DOHH2 (cell line): ENCODE measurements around the gene TGM4.
"Not testable (repeated sequence)": the region's sequence is repeated elsewhere in the genome, so short reads cannot be mapped to it uniquely, and the experiment has no call there.

Experiments used
- H3F3A ChIP-seq: fragments of 200-600 bp; sonication (generic), shearing (Covaris generic); 2 replicates; pipeline ENCODE4 v1.6.0; 2016; ENCODE audit warnings: antibody characterized with exemption, mild to moderate bottlenecking; ENCODE audit not compliant: control insufficient read depth, insufficient read depth
- H3K27ac ChIP-seq: fragments of 200-600 bp; sonication (generic); 2 replicates; pipeline ENCODE4 v1.5.1; 2014; ENCODE audit warnings: low read depth, mild to moderate bottlenecking, low read length, moderate library complexity
- H3K27me3 ChIP-seq: fragments of 200-600 bp; sonication (generic); 2 replicates; pipeline ENCODE4 v1.6.1; 2014; ENCODE audit warnings: mild to moderate bottlenecking, low read length, mixed read lengths; ENCODE audit not compliant: control insufficient read depth
- H3K36me3 ChIP-seq: fragments of 200-600 bp; sonication (generic); 2 replicates; pipeline ENCODE4 v1.6.1; 2014; ENCODE audit warnings: mild to moderate bottlenecking, low read length, moderate library complexity, mixed read lengths; ENCODE audit not compliant: control insufficient read depth
- H3K4me1 ChIP-seq: fragments of 200-600 bp; sonication (generic); 2 replicates; pipeline ENCODE4 v1.6.1; 2014; ENCODE audit warnings: mild to moderate bottlenecking, low read length, mixed read lengths; ENCODE audit not compliant: control insufficient read depth
- H3K4me2 ChIP-seq: fragments of 200-600 bp; sonication (generic); 2 replicates; pipeline ENCODE4 v1.6.0; 2014; ENCODE audit warnings: mild to moderate bottlenecking, low read length, moderate library complexity
- H3K4me3 ChIP-seq: fragments of 200-600 bp; sonication (generic); 2 replicates; pipeline ENCODE4 v1.5.1; 2014; ENCODE audit warnings: mild to moderate bottlenecking, low read length, mixed read lengths
- H3K79me2 ChIP-seq: fragments of 200-600 bp; sonication (generic); 2 replicates; pipeline ENCODE4 v1.6.1; 2014; ENCODE audit warnings: mild to moderate bottlenecking, low read length, mixed read lengths; ENCODE audit not compliant: control insufficient read depth
- H3K9me2 ChIP-seq: fragments of 200-600 bp; sonication (generic); replicated peaks from 2 replicates; pipeline ENCODE4 v1.6.1; 2014; ENCODE audit warnings: mild to moderate bottlenecking, low read length, mixed read lengths; ENCODE audit not compliant: control insufficient read depth
- H3K9me3 ChIP-seq: fragments of 200-600 bp; sonication (generic); 2 replicates; pipeline ENCODE4 v1.6.1; 2014; ENCODE audit warnings: antibody characterized with exemption, low read length, mixed read lengths; ENCODE audit not compliant: control insufficient read depth, insufficient read depth
- H4K20me1 ChIP-seq: fragments of 200-600 bp; sonication (generic); 2 replicates; pipeline ENCODE4 v1.6.0; 2014; ENCODE audit warnings: low read depth, mild to moderate bottlenecking, antibody characterized with exemption, low read length, moderate library complexity; ENCODE audit not compliant: control insufficient read depth, insufficient read depth
- EZH2phosphoT487 ChIP-seq: fragments of 200-600 bp; sonication (generic); IDR thresholded peaks from 2 replicates; pipeline ENCODE4 v1.6.1; 2017; ENCODE audit warnings: borderline replicate concordance, mild to moderate bottlenecking, antibody characterized with exemption, low read length, moderate library complexity, mixed read lengths
- TF ChIP-seq, protein P1 (sequence below): fragments of 200-600 bp; sonication (generic); IDR thresholded peaks from one replicate; pipeline ENCODE4 v1.5.1; 2014; ENCODE audit warnings: antibody characterized with exemption, mild to moderate bottlenecking, low read depth, low read length; ENCODE audit not compliant: poor library complexity, severe bottlenecking

TGM4 gene

DNA sequence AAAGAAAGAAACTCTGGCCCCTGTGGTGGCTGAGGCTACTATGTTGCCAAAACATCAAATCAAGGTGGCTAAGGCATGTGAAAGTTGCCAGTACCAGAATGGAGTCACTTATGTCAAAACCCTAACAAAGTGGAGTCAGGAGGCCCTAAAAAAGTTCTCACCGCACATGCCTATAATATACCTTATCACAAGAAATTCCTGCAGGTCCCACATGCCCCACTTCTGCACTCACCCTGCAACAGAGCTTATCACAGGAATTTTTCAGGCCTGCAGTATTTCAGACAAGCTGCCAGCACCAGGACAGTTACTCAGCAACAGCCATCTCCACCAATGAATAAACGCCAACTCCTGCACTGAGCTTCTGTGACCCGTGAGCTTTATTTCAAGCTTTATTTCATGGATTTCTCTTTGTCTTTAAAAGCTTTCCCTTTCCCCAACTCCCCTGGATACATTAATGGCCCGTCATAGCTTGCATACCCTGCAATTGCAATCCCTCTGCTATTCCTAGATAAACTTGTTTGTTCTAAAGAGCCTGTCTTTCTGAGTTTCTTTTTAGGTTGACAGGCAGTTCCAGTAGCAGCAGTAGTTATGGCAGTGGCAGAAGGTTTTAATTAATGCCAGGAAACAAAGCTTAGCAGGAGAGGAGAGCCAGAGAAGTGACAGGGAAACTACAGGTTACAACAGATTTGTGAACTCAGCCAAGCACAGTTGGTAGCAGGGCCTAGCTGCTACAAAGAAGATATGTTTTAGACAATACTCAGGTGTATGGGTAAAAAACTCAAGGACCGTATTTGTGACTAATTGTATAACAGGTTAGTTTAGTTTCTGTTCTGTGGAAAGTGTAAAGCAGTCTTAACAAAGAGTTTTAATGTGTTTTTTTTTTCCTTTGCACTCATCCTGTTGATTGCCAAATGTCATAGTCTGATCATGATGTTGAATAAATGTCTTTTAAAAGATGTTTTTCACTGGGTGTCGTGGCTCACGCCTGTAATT is 28.6 kb upstream of the TGM4 start:
- H3K4me2 ChIP-seq = no peak overlapping the region
- H3K79me2 ChIP-seq = no peaks in the 10 kb centered on the region
- peaks cover 85% of the 10 kb centered on the region for H3K36me3 ChIP-seq
- no peaks in the 10 kb centered on the region for H3K27me3 ChIP-seq
- TF ChIP-seq, protein P1, sequence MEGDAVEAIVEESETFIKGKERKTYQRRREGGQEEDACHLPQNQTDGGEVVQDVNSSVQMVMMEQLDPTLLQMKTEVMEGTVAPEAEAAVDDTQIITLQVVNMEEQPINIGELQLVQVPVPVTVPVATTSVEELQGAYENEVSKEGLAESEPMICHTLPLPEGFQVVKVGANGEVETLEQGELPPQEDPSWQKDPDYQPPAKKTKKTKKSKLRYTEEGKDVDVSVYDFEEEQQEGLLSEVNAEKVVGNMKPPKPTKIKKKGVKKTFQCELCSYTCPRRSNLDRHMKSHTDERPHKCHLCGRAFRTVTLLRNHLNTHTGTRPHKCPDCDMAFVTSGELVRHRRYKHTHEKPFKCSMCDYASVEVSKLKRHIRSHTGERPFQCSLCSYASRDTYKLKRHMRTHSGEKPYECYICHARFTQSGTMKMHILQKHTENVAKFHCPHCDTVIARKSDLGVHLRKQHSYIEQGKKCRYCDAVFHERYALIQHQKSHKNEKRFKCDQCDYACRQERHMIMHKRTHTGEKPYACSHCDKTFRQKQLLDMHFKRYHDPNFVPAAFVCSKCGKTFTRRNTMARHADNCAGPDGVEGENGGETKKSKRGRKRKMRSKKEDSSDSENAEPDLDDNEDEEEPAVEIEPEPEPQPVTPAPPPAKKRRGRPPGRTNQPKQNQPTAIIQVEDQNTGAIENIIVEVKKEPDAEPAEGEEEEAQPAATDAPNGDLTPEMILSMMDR = no peak
- TF ChIP-seq EZH2phosphoT487 = no peak
- H3K4me3 ChIP-seq = no peak overlapping the region
- H3F3A ChIP-seq = no peaks in the 10 kb centered on the region
- no peaks in the 10 kb centered on the region for H4K20me1 ChIP-seq
- no peaks in the 10 kb centered on the region for H3K4me1 ChIP-seq
- H3K9me3 ChIP-seq = no peaks in the 10 kb centered on the region
- no peak overlapping the region for H3K27ac ChIP-seq
- H3K9me2 ChIP-seq = no peaks in the 10 kb centered on the region

DNA sequence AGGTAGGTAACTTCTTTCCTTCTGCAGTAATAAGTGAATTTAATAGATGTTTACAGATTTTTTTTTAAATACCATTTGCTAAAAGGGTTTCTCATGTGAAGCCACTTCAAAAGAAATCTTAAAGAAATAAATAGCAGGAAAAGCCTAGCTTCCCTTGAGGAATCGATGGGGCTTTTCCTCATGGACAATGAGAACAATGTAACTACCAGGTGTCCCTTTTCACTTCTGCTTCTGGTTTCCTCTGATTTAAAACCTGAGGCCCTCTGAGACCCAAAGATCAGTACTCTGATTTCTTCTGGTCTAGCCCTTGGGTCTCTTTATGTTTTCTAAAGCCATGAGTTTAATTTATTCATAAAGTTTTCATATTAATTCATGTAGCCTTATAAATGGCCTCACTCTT is 25.8 kb upstream of the TGM4 start:
- TF ChIP-seq EZH2phosphoT487 = no peak
- TF ChIP-seq, protein P1 = no peak
- Histone ChIP-seq H3K4me1 (no peaks in the 10 kb centered on the region), H3K9me3 (peaks cover 4% of the 10 kb centered on the region; the same call in 1 of the 2 replicates), H3K36me3 (peaks cover 89% of the 10 kb centered on the region), H3K4me2 (no peak overlapping the region), H3K4me3 (no peak overlapping the region), H3K9me2 (no peaks in the 10 kb centered on the region), H3F3A (no peaks in the 10 kb centered on the region), H3K79me2 (no peaks in the 10 kb centered on the region), H3K27ac (no peak overlapping the region), H3K27me3 (no peaks in the 10 kb centered on the region), H4K20me1 (no peaks in the 10 kb centered on the region)

DNA sequence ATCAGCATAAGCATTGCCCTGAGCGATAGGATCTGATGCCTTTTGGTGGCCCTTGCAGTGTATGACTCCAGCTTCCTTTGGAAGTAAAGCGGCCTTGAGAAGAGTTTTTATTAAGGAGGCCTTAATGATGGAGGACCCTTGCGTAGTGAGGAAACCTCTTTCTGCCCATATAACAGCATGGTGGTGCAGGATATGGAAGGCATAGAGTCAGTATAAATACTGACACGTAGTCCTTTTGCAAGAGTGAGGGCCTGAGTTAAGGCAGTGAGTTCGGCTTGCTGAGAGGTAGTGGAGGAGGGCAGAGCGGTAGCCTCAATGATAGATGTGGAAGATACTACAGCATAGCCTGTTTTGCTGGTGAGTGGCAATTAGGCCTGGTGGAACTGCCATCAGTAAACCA is 17.7 kb upstream of the TGM4 start:
- not testable (repeated sequence) for H4K20me1 ChIP-seq, H3K27me3 ChIP-seq, H3K4me1 ChIP-seq, H3K9me3 ChIP-seq, H3K79me2 ChIP-seq, H3K4me2 ChIP-seq, H3K9me2 ChIP-seq, H3K27ac ChIP-seq, H3K4me3 ChIP-seq, H3F3A ChIP-seq
- peaks cover 33% of the 10 kb centered on the region for H3K36me3 ChIP-seq

DNA sequence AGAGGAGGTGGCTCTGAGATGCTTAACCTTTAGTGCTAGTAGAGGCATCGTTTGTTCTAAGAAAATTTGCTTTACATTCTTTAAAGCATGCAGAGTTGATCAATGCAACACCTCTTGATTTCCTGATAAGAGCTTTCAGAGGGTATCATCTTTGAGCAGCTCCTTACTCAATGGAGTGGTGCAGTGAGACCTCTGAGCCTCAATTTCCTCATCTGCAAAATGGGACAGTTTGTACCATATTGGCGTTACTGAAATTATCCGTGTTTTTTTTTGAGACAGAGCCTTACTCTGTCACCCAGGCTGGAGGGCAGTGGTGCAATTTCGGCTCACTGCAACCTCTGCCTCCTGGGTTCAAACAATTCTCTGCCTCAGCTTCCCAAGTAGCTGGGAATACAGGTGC is 14.3 kb upstream of the TGM4 start:
- Histone ChIP-seq H3K9me2 (no peaks in the 10 kb centered on the region), H3F3A (0 out of 2 replicates have a peak, but pooled peaks cover 3% of the 10 kb centered on the region), H3K4me1 (peaks cover 12% of the 10 kb centered on the region), H3K27ac (no peak overlapping the region), H3K4me2 (no peak overlapping the region), H3K9me3 (no peaks in the 10 kb centered on the region), H3K4me3 (no peak overlapping the region), H3K79me2 (peaks cover 9% of the 10 kb centered on the region), H4K20me1 (no peaks in the 10 kb centered on the region), H3K27me3 (no peaks in the 10 kb centered on the region), H3K36me3 (peaks cover 9% of the 10 kb centered on the region; the same call in 1 of the 2 replicates)
- no peak for TF ChIP-seq EZH2phosphoT487
- TF ChIP-seq, protein P1 = no peak
